Ishikawa (cell line): ENCODE data around the gene PRUNE2.

Experiments used
- CEBPB ChIP-seq: IDR thresholded peaks from 2 replicates; pipeline ENCODE4 v1.6.1; 2012
- CREB1 ChIP-seq: IDR thresholded peaks from 2 replicates; pipeline ENCODE4 v1.6.1; 2012; ENCODE audit warnings: low read depth
- EGR1 ChIP-seq: IDR thresholded peaks from 2 replicates; pipeline ENCODE4 v1.6.1; 2012
- EP300 ChIP-seq: IDR thresholded peaks from 2 replicates; pipeline ENCODE4 v1.6.1; 2012; ENCODE audit warnings: borderline replicate concordance
- FOXM1 ChIP-seq: IDR thresholded peaks from 2 replicates; pipeline ENCODE4 v1.6.1; 2012; ENCODE audit warnings: low read depth, borderline replicate concordance
- NFIC ChIP-seq: IDR thresholded peaks from 2 replicates; pipeline ENCODE4 v1.6.1; 2012
- RAD21 ChIP-seq: IDR thresholded peaks from 2 replicates; pipeline ENCODE4 v1.6.1; 2012; ENCODE audit warnings: low read depth
- TAF1 ChIP-seq: IDR thresholded peaks from 2 replicates; pipeline ENCODE4 v1.6.1; 2012; ENCODE audit warnings: low read depth, mild to moderate bottlenecking
- TCF12 ChIP-seq: IDR thresholded peaks from 2 replicates; pipeline ENCODE4 v1.6.1; 2012; ENCODE audit warnings: low read depth
- TEAD4 ChIP-seq: IDR thresholded peaks from 2 replicates; pipeline ENCODE4 v1.6.1; 2012
- YY1 ChIP-seq: IDR thresholded peaks from 2 replicates; pipeline ENCODE4 v1.6.1; 2012; ENCODE audit warnings: low read depth
- TF ChIP-seq, protein P1 (sequence below): IDR thresholded peaks from 2 replicates; pipeline ENCODE4 v1.6.1; 2012; ENCODE audit warnings: low read depth, mild to moderate bottlenecking
- TF ChIP-seq, protein P2 (sequence below): IDR thresholded peaks from 2 replicates; pipeline ENCODE4 v1.6.1; 2012
- TF ChIP-seq, protein P3 (sequence below): IDR thresholded peaks from 2 replicates; pipeline ENCODE4 v1.6.1; 2012

DNA sequence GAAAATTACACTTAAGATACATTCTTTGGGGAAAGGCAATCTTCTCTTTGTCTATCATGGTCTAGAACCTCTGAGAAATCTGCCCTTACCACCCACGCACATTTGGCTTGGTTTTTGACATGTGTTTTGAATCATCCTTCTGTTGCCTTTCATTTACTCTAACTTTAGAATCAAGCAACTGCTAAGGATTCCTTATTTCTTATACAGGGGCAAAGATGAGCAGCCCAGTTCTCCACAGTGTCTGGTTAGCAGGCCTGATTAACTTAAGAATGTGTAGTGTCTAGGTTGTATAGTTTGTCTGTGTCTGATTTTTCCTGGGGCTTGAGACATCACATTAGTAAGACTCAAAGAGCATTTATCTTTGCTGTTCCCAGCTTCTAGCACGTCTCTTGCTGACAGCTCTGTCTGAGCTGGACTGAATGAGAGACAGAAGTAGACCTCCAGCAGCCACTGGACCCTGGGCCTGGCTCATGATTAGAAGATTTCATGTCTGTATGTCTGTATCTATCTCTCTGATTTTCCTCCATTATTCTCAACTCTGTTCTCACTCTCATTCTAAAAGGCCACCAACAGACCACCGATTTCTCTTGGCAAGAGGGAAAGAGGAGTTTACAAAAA, 173.5 kb downstream of the PRUNE2 start:
- TF ChIP-seq, protein P1, sequence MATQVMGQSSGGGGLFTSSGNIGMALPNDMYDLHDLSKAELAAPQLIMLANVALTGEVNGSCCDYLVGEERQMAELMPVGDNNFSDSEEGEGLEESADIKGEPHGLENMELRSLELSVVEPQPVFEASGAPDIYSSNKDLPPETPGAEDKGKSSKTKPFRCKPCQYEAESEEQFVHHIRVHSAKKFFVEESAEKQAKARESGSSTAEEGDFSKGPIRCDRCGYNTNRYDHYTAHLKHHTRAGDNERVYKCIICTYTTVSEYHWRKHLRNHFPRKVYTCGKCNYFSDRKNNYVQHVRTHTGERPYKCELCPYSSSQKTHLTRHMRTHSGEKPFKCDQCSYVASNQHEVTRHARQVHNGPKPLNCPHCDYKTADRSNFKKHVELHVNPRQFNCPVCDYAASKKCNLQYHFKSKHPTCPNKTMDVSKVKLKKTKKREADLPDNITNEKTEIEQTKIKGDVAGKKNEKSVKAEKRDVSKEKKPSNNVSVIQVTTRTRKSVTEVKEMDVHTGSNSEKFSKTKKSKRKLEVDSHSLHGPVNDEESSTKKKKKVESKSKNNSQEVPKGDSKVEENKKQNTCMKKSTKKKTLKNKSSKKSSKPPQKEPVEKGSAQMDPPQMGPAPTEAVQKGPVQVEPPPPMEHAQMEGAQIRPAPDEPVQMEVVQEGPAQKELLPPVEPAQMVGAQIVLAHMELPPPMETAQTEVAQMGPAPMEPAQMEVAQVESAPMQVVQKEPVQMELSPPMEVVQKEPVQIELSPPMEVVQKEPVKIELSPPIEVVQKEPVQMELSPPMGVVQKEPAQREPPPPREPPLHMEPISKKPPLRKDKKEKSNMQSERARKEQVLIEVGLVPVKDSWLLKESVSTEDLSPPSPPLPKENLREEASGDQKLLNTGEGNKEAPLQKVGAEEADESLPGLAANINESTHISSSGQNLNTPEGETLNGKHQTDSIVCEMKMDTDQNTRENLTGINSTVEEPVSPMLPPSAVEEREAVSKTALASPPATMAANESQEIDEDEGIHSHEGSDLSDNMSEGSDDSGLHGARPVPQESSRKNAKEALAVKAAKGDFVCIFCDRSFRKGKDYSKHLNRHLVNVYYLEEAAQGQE: no peak
- no peak for TF ChIP-seq EP300
- no peak for TF ChIP-seq TCF12
- no peak for TF ChIP-seq CREB1
- TF ChIP-seq, protein P2, sequence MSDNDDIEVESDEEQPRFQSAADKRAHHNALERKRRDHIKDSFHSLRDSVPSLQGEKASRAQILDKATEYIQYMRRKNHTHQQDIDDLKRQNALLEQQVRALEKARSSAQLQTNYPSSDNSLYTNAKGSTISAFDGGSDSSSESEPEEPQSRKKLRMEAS: no peak
- no peak for TF ChIP-seq YY1
- no peak for TF ChIP-seq TAF1
- TF ChIP-seq FOXM1: no peak
- no peak for TF ChIP-seq NFIC
- TF ChIP-seq, protein P3, sequence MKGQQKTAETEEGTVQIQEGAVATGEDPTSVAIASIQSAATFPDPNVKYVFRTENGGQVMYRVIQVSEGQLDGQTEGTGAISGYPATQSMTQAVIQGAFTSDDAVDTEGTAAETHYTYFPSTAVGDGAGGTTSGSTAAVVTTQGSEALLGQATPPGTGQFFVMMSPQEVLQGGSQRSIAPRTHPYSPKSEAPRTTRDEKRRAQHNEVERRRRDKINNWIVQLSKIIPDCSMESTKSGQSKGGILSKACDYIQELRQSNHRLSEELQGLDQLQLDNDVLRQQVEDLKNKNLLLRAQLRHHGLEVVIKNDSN: no peak
- TF ChIP-seq TEAD4: no peak
- no peak for TF ChIP-seq RAD21
- TF ChIP-seq EGR1: no peak
- no peak for TF ChIP-seq CEBPB
